ENCODE data around the gene ABCC2.

DNA sequence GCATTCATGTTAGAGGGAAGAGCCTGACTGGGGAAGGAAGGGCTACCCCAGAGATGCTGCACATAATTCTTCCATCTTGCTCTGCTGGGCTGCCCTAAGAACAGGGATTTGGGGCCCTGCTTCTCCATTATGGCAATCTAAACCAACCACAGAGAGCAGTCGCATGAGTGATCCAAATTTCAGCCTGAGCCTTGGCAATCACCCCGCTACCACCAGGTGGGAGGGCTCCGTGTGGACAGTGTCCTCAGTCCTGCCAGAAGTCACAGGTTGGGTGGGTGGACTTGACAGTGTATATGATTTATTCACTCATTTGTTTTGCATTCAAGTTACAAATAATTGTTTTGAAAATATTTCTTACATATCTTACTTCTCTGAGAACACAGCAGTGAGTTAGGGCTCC lies 22.0 kb downstream of the ABCC2 start:
- TF ChIP-seq, protein P1, sequence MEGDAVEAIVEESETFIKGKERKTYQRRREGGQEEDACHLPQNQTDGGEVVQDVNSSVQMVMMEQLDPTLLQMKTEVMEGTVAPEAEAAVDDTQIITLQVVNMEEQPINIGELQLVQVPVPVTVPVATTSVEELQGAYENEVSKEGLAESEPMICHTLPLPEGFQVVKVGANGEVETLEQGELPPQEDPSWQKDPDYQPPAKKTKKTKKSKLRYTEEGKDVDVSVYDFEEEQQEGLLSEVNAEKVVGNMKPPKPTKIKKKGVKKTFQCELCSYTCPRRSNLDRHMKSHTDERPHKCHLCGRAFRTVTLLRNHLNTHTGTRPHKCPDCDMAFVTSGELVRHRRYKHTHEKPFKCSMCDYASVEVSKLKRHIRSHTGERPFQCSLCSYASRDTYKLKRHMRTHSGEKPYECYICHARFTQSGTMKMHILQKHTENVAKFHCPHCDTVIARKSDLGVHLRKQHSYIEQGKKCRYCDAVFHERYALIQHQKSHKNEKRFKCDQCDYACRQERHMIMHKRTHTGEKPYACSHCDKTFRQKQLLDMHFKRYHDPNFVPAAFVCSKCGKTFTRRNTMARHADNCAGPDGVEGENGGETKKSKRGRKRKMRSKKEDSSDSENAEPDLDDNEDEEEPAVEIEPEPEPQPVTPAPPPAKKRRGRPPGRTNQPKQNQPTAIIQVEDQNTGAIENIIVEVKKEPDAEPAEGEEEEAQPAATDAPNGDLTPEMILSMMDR (conservative IDR thresholded peaks at IDR 0.05; ENCODE audit: low read depth in 2 of 2), result no peak
- no peak for TF ChIP-seq POLR2AphosphoS5 (IDR thresholded peaks at IDR 0.05; ENCODE audit: low read depth)

Measured in GM23338 (cell line).